ENCODE measurements around the gene ZNF563. TPM values are rescaled to one million over a fixed set of nuclear protein-coding genes. Genes with fewer than 3 reads are reported as not detected.

ZNF563 gene
- total and polyA plus RNA-seq, 2 experiments from 2014 or later = 3.1 to 3.2 TPM

GRCh38 chr19:12284226-12284625 lies 49.2 kb downstream of the ZNF563 start (continued):
- TF ChIP-seq REST (IDR thresholded peaks at IDR 0.05; ENCODE audit: unreplicated experiment) = no peak
- TF ChIP-seq ZNF331 (CRISPR knock-in tag; IDR thresholded peaks at IDR 0.05; ENCODE audit: low read depth) = no peak

- ATAC-seq = no peak
- Histone ChIP-seq H3K27me3 (ENCODE audit: insufficient read depth) (no peaks in the 10 kb centered on the region), H3K4me3 (no peak overlapping the region), H3K4me2 (no peak overlapping the region), H4K20me1 (replicated peaks; ENCODE audit: insufficient read depth) (peaks cover 5% of the 10 kb centered on the region; the same call in 1 of the 2 replicates), H3K79me2 (replicated peaks; ENCODE audit: insufficient read depth) (peaks cover 47% of the 10 kb centered on the region), H3K27ac (ENCODE audit: low read depth) (no peak overlapping the region), H3K4me1 (ENCODE audit: insufficient read depth) (no peaks in the 10 kb centered on the region), H2AFZ (no peak overlapping the region), H3K9me2 (ENCODE audit: insufficient read depth) (no peaks in the 10 kb centered on the region), H3F3A (replicated peaks; ENCODE audit: low read depth) (no peaks in the 10 kb centered on the region), H3K36me3 (ENCODE audit: insufficient read depth) (peaks cover 38% of the 10 kb centered on the region)
- Mint-ChIP-seq H3K4me3 (no peak overlapping the region), H3K27me3 (ENCODE audit: insufficient read depth, low read depth, poor library complexity) (no peaks in the 10 kb centered on the region), H3K27ac (no peak overlapping the region), H3K4me1 (no peaks in the 10 kb centered on the region), H3K36me3 (ENCODE audit: low read depth) (peaks cover 42% of the 10 kb centered on the region), H3K9me3 (peaks cover 94% of the 10 kb centered on the region)
- DNase-seq (ENCODE audit: low spot score) = no peak
- TF ChIP-seq REST (IDR thresholded peaks at IDR 0.05; ENCODE audit: unreplicated experiment) (no peak), EZH2 (IDR thresholded peaks at IDR 0.05; ENCODE audit: low read depth, unreplicated experiment) (no peak), EZH2phosphoT487 (IDR thresholded peaks at IDR 0.05; ENCODE audit: unreplicated experiment) (no peak), ZNF462 (CRISPR knock-in tag; IDR thresholded peaks at IDR 0.05) (no peak), STAT1 (IDR thresholded peaks at IDR 0.05; ENCODE audit: unreplicated experiment) (no peak), POLR2AphosphoS5 (IDR thresholded peaks at IDR 0.05; ENCODE audit: low read depth) (no peak), JUNB (IDR thresholded peaks at IDR 0.05; ENCODE audit: unreplicated experiment) (no peak)
- TF ChIP-seq, protein P1, sequence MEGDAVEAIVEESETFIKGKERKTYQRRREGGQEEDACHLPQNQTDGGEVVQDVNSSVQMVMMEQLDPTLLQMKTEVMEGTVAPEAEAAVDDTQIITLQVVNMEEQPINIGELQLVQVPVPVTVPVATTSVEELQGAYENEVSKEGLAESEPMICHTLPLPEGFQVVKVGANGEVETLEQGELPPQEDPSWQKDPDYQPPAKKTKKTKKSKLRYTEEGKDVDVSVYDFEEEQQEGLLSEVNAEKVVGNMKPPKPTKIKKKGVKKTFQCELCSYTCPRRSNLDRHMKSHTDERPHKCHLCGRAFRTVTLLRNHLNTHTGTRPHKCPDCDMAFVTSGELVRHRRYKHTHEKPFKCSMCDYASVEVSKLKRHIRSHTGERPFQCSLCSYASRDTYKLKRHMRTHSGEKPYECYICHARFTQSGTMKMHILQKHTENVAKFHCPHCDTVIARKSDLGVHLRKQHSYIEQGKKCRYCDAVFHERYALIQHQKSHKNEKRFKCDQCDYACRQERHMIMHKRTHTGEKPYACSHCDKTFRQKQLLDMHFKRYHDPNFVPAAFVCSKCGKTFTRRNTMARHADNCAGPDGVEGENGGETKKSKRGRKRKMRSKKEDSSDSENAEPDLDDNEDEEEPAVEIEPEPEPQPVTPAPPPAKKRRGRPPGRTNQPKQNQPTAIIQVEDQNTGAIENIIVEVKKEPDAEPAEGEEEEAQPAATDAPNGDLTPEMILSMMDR (conservative IDR thresholded peaks at IDR 0.05; ENCODE audit: low read depth in 2 of 2) = no peak
Observed at GRCh38 chr19:12278713-12279112, 54.7 kb downstream of the ZNF563 start.

All from GM23338 (cell line).